ENCODE data around the gene MT1H.

Gene MT1H

DNA sequence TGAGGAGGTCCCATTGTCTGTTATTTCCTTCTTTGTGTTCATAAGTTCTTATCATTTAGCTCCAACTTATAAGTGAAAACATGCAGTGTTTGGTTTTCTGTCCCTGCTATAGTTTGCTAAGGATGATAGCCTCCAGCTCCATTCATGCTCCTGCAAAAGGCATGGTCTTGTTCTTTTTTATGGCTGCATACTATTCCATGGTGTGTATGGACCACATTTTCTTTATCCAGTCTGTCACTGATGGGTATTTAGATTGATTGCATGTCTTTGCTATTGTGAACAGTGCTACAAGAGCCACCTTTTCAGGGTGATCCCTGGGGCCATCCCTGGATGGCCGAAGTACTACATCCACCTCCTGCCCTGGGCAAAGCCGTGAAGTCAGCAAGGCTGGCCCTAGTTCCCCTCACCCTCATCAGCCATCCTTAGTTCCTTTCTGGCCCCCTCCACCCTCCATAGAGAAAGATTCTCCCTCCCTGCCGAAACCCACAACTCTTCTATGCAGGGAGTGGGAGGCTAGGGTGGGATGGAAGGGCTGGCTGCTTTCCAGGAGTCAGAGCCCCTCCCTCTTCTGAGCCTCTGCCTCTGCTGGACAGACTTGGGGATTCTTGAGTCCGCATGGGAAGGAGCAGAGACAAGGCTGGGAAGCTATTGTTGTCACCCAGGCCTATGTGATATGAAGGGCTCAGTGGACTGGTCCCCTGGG is 21.0 kb downstream of the MT1H start:
- no peaks in the 10 kb centered on the region for H3K4me1 ChIP-seq (ENCODE audit: control insufficient read depth, low read depth, low read length)
- H3K27me3 ChIP-seq (ENCODE audit: insufficient read depth, low read length, poor library complexity), result no peaks in the 10 kb centered on the region
- no peak overlapping the region for H2BK15ac ChIP-seq (replicated peaks; ENCODE audit: low read depth)
- H4K8ac ChIP-seq (ENCODE audit: low read depth, low read length), result no peak overlapping the region
- no peak overlapping the region for H2BK120ac ChIP-seq (ENCODE audit: low read depth, low read length)
- DNase-seq, result no peak
- no peak overlapping the region for H4K5ac ChIP-seq (ENCODE audit: low read length)
- H3K79me1 ChIP-seq (ENCODE audit: low read length), result no peaks in the 10 kb centered on the region
- H3K36me3 ChIP-seq (ENCODE audit: control insufficient read depth, insufficient read depth, low read length), result no peaks in the 10 kb centered on the region
- WGBS (ENCODE audit: extremely low coverage, insufficient coverage, low lambda C conversion rate), result no CpG with 5 or more reads among the region's 4 CpGs
- no peak overlapping the region for H3K27ac ChIP-seq (ENCODE audit: low read depth, low read length)
- no peak overlapping the region for H3K56ac ChIP-seq (ENCODE audit: low read length)
- H3K79me2 ChIP-seq (ENCODE audit: control insufficient read depth, insufficient read depth, low read length), result no peaks in the 10 kb centered on the region
- no peak overlapping the region for H2AK5ac ChIP-seq (ENCODE audit: low read length)
- no peak overlapping the region for H2BK5ac ChIP-seq (ENCODE audit: low read length)
- H3K23ac ChIP-seq (ENCODE audit: low read length), result no peak overlapping the region
- no peak overlapping the region for H3K4me2 ChIP-seq (ENCODE audit: low read length)
- H3K4ac ChIP-seq (ENCODE audit: low read depth, low read length), result no peak overlapping the region
- H3K9ac ChIP-seq (ENCODE audit: low read length), result no peak overlapping the region
- no peak overlapping the region for H3K4me3 ChIP-seq (ENCODE audit: low read length)
- no peak overlapping the region for H3K18ac ChIP-seq (ENCODE audit: low read length)

DNA sequence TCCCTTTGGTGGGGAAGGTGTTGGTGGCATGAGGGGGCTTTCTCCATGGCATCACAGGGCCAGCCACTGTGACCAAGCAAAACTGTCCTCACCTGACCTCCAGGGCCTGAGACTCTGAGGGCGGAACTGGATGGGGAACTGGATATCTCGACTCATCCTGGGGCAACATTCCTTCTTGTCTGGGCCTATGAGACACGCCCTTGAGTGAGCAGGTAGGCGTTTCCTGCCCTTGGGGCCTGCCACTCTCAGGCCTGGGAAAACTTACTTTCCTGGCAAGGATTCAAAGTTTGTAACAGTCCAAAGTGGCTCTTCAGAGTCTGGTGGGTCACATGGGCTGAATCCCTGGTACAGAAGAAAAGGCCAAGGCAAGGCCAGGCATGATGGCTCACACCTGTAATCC is 22.3 kb downstream of the MT1H start:
- Histone ChIP-seq H3K56ac (ENCODE audit: low read length) (no peak overlapping the region), H3K18ac (ENCODE audit: low read length) (no peak overlapping the region), H3K27me3 (ENCODE audit: insufficient read depth, low read length, poor library complexity) (no peaks in the 10 kb centered on the region), H3K23ac (ENCODE audit: low read length) (no peak overlapping the region), H3K9ac (ENCODE audit: low read length) (no peak overlapping the region), H3K4me2 (ENCODE audit: low read length) (no peak overlapping the region), H3K36me3 (ENCODE audit: control insufficient read depth, insufficient read depth, low read length) (no peaks in the 10 kb centered on the region), H2BK5ac (ENCODE audit: low read length) (no peak overlapping the region), H2BK120ac (ENCODE audit: low read depth, low read length) (no peak overlapping the region), H3K79me2 (ENCODE audit: control insufficient read depth, insufficient read depth, low read length) (no peaks in the 10 kb centered on the region), H3K79me1 (ENCODE audit: low read length) (no peaks in the 10 kb centered on the region), H4K8ac (ENCODE audit: low read depth, low read length) (no peak overlapping the region), H3K27ac (ENCODE audit: low read depth, low read length) (no peak overlapping the region), H3K4ac (ENCODE audit: low read depth, low read length) (no peak overlapping the region), H2AK5ac (ENCODE audit: low read length) (no peak overlapping the region), H3K4me3 (ENCODE audit: low read length) (no peak overlapping the region), H3K4me1 (ENCODE audit: control insufficient read depth, low read depth, low read length) (no peaks in the 10 kb centered on the region), H4K5ac (ENCODE audit: low read length) (no peak overlapping the region), H2BK15ac (replicated peaks; ENCODE audit: low read depth) (no peak overlapping the region)
- WGBS (ENCODE audit: extremely low coverage, insufficient coverage, low lambda C conversion rate), result no CpG with 5 or more reads among the region's 4 CpGs
- peak; percentile 87 for DNase-seq

DNA sequence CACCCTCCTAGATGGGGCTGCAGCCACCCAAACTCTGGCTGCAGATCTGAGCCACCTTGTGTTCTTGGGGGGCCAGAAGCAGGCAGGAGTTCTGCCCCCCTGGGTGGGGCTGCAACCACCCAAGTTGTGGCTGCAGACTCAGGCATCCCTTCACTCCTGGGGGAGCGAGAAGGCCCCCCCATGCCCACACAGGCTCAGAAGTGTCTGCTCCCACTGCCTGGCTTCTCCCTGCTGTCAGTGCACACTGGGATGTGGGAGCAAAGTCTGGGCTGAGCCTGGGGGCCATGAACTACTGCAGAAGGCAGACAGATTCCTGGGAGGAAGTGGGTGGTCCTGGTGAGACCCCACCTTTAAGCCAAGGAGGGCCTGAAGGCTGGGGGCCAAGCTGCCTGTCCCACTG is 25.6 kb downstream of the MT1H start:
- no peak overlapping the region for H3K4me2 ChIP-seq (ENCODE audit: low read length)
- H3K27ac ChIP-seq (ENCODE audit: low read depth, low read length), result no peak overlapping the region
- H3K23ac ChIP-seq (ENCODE audit: low read length), result no peak overlapping the region
- no peak for DNase-seq
- no CpG with 5 or more reads among the region's 1 CpG for WGBS (ENCODE audit: extremely low coverage, insufficient coverage, low lambda C conversion rate)
- H3K18ac ChIP-seq (ENCODE audit: low read length), result no peak overlapping the region
- no peaks in the 10 kb centered on the region for H3K27me3 ChIP-seq (ENCODE audit: insufficient read depth, low read length, poor library complexity)
- H3K9ac ChIP-seq (ENCODE audit: low read length), result no peak overlapping the region
- no peak overlapping the region for H2BK15ac ChIP-seq (replicated peaks; ENCODE audit: low read depth)
- H3K4me1 ChIP-seq (ENCODE audit: control insufficient read depth, low read depth, low read length), result no peaks in the 10 kb centered on the region
- H2BK5ac ChIP-seq (ENCODE audit: low read length), result no peak overlapping the region
- H4K8ac ChIP-seq (ENCODE audit: low read depth, low read length), result no peak overlapping the region
- no peaks in the 10 kb centered on the region for H3K79me1 ChIP-seq (ENCODE audit: low read length)
- H3K4me3 ChIP-seq (ENCODE audit: low read length), result no peak overlapping the region
- H4K5ac ChIP-seq (ENCODE audit: low read length), result no peak overlapping the region
- H3K56ac ChIP-seq (ENCODE audit: low read length), result no peak overlapping the region
- no peak overlapping the region for H2AK5ac ChIP-seq (ENCODE audit: low read length)
- H3K36me3 ChIP-seq (ENCODE audit: control insufficient read depth, insufficient read depth, low read length), result no peaks in the 10 kb centered on the region
- H3K79me2 ChIP-seq (ENCODE audit: control insufficient read depth, insufficient read depth, low read length), result no peaks in the 10 kb centered on the region
- H2BK120ac ChIP-seq (ENCODE audit: low read depth, low read length), result no peak overlapping the region
- no peak overlapping the region for H3K4ac ChIP-seq (ENCODE audit: low read depth, low read length)

GRCh38 chr16:56697456-56698155 is 28.0 kb downstream of the MT1H start:
- H3K4ac ChIP-seq (ENCODE audit: low read depth, low read length), result no peak overlapping the region
- H3K79me2 ChIP-seq (ENCODE audit: control insufficient read depth, insufficient read depth, low read length), result no peaks in the 10 kb centered on the region
- no peak overlapping the region for H3K23ac ChIP-seq (ENCODE audit: low read length)
- no peak overlapping the region for H3K56ac ChIP-seq (ENCODE audit: low read length)
- WGBS (ENCODE audit: extremely low coverage, insufficient coverage, low lambda C conversion rate), result no CpG with 5 or more reads among the region's 5 CpGs
- H3K4me3 ChIP-seq (ENCODE audit: low read length), result no peak overlapping the region
- H3K36me3 ChIP-seq (ENCODE audit: control insufficient read depth, insufficient read depth, low read length), result no peaks in the 10 kb centered on the region
- H3K27me3 ChIP-seq (ENCODE audit: insufficient read depth, low read length, poor library complexity), result no peaks in the 10 kb centered on the region
- H3K4me2 ChIP-seq (ENCODE audit: low read length), result no peak overlapping the region
- H2BK120ac ChIP-seq (ENCODE audit: low read depth, low read length), result no peak overlapping the region
- H2AK5ac ChIP-seq (ENCODE audit: low read length), result no peak overlapping the region
- H3K9ac ChIP-seq (ENCODE audit: low read length), result no peak overlapping the region
- no peak overlapping the region for H2BK5ac ChIP-seq (ENCODE audit: low read length)
- no peak overlapping the region for H4K8ac ChIP-seq (ENCODE audit: low read depth, low read length)
- DNase-seq, result no peak
- no peak overlapping the region for H4K5ac ChIP-seq (ENCODE audit: low read length)
- no peaks in the 10 kb centered on the region for H3K4me1 ChIP-seq (ENCODE audit: control insufficient read depth, low read depth, low read length)
- H3K27ac ChIP-seq (ENCODE audit: low read depth, low read length), result no peak overlapping the region
- no peak overlapping the region for H3K18ac ChIP-seq (ENCODE audit: low read length)
- H2BK15ac ChIP-seq (replicated peaks; ENCODE audit: low read depth), result no peak overlapping the region
- no peaks in the 10 kb centered on the region for H3K79me1 ChIP-seq (ENCODE audit: low read length)

- no peak overlapping the region for H3K9ac ChIP-seq (ENCODE audit: low read length)
- H3K23ac ChIP-seq (ENCODE audit: low read length), result no peak overlapping the region
- no peak overlapping the region for H3K27ac ChIP-seq (ENCODE audit: low read depth, low read length)
- no peak overlapping the region for H2BK15ac ChIP-seq (replicated peaks; ENCODE audit: low read depth)
- no peak overlapping the region for H2BK120ac ChIP-seq (ENCODE audit: low read depth, low read length)
- no CpG with 5 or more reads among the region's 1 CpG for WGBS (ENCODE audit: extremely low coverage, insufficient coverage, low lambda C conversion rate)
- no peak overlapping the region for H3K56ac ChIP-seq (ENCODE audit: low read length)
- no peak overlapping the region for H3K4ac ChIP-seq (ENCODE audit: low read depth, low read length)
- DNase-seq, result no peak
- H2BK5ac ChIP-seq (ENCODE audit: low read length), result no peak overlapping the region
- H3K4me1 ChIP-seq (ENCODE audit: control insufficient read depth, low read depth, low read length), result no peaks in the 10 kb centered on the region
- H2AK5ac ChIP-seq (ENCODE audit: low read length), result no peak overlapping the region
- no peaks in the 10 kb centered on the region for H3K36me3 ChIP-seq (ENCODE audit: control insufficient read depth, insufficient read depth, low read length)
- H4K8ac ChIP-seq (ENCODE audit: low read depth, low read length), result no peak overlapping the region
- H3K18ac ChIP-seq (ENCODE audit: low read length), result no peak overlapping the region
- no peak overlapping the region for H4K5ac ChIP-seq (ENCODE audit: low read length)
- no peaks in the 10 kb centered on the region for H3K79me2 ChIP-seq (ENCODE audit: control insufficient read depth, insufficient read depth, low read length)
- no peaks in the 10 kb centered on the region for H3K79me1 ChIP-seq (ENCODE audit: low read length)
- no peaks in the 10 kb centered on the region for H3K27me3 ChIP-seq (ENCODE audit: insufficient read depth, low read length, poor library complexity)
- no peak overlapping the region for H3K4me2 ChIP-seq (ENCODE audit: low read length)
- H3K4me3 ChIP-seq (ENCODE audit: low read length), result no peak overlapping the region
These were observed 30.6 kb downstream of the MT1H start for GRCh38 chr16:56700195-56700594.
